NCI-H1105 treated with DMSO at 0.1 percent for 48 hours (cell line): Measurements from ENCODE around the gene SND1.
A peak's percentile ranks its signal among the peaks of the same experiment; 100 is the strongest.

Experiments used
- DNase-seq: peaks from one replicate; lab custom pipeline; 2025; lab: John Stamatoyannopoulos, UW

Gene SND1

DNA sequence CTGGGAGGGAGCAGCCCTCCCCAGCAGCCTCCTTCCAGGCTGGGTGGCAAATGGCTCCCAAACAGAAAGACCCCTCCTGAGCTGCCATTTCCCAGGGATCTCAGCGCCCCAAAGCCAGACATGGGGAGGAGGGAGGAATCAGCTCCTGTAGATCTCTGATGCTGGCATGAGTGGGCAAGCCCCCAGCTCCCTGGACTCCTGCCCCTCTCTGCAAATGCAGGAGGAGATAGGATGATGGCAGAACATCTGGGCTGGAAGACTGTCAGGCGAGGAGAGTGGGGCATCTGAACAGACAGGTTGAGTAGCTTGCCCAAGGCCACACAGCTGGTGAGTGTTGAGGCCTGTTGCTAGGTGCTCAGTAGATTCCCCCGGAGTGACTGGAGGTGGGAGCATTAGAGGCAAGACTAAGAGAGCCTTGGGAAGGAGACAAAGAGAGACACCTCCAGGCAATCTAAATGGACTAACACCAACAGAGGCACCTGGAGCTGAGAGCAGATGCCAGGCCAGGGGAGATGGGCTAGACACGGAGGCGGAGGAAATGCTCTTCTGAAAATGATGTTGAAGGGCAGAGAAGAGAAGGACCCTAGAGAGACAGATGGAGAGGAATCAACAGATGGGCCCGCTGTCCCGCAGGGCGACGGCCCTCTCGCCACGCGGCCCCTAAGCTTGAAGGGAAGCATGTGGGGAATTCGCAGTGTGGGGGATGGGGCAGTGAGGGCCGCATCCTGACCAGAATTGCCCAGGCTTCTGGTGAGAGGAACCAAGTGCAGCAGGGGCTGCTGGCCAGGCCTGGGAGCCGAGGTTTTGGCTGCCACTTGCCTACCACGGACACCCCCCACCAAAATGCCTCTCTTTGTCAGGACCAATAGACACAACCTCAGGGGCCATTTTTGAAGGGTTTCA is 464.1 kb downstream of the SND1 start:
- no peak for DNase-seq

DNA sequence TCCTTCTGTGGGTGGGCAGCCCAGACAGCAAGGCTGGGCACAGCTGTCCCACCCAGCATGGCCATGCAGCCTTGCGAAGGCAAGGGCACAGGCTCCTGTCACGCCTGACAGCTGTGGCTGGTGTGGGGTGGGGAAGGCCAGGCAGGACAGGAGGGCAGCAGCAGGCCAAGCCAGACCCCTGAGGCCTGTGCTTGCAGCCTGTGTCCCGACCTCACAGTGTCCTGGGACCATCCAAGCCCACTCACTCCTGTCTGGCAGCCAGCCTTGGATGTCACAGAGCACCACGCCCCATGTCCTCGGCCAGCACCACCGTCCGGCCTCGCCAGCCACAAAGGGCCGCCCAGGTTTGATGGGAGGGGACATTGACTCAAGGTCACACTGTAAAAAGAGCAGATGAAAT is 464.7 kb downstream of the SND1 start:
- no peak for DNase-seq

DNA sequence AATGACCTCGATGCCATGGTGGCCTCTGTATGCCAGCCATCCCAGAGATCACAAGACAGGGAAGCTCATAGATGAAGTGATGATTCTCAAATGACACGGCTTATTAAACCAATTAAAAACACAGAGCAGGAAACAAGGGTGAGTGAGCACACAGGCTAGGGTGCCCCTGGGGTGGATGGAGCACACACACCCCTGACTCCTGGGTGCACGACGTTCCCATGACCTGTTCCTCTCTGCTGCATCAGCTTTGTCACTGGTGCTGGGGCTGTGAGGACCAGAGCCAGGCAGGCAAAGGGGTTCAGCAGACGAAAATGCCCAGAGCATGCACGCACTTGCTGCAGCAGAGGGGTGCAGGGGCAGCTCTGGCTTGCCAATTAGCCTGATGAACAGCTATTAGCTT is 465.7 kb downstream of the SND1 start:
- DNase-seq, result no peak

DNA sequence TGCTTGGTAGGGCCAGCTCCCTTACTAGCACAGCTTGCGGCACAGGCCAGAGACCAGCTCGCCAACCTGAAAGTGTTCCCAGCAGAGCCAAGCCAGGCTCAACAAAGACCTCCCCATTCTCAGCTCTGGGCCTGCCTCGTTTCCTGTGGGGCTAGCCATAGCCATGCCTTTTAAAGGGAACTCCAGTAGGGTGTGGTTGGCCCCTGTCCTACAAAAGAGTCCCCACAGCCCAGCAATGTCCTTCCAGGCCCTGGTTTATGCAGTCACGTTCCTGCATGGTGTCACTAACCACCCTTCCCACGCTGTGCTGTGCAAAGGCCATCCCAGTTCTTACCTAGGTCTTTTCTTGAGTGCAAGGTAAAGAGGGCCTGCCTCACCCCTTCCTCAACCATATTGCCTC is 467.0 kb downstream of the SND1 start:
- DNase-seq, result no peak

DNA sequence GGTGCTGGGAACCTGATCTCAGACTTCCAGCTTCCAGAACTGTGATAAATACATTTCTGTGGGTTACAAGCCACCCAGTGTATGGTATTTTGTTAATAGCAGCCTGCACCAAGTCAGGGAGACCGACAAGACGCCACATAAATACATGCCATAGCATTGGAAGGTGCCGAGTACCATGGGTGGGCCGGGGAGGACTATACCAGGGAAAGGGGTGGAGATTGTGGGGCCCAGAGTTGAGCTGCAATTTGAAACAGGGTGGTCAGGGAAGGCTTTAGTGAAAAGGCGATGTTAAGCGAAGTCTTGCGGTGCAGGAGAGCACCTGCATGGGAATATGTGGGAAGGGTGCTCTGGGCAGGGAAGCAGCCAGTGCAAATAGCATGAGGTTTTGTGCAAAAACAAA is 468.1 kb downstream of the SND1 start:
- DNase-seq, result no peak

DNA sequence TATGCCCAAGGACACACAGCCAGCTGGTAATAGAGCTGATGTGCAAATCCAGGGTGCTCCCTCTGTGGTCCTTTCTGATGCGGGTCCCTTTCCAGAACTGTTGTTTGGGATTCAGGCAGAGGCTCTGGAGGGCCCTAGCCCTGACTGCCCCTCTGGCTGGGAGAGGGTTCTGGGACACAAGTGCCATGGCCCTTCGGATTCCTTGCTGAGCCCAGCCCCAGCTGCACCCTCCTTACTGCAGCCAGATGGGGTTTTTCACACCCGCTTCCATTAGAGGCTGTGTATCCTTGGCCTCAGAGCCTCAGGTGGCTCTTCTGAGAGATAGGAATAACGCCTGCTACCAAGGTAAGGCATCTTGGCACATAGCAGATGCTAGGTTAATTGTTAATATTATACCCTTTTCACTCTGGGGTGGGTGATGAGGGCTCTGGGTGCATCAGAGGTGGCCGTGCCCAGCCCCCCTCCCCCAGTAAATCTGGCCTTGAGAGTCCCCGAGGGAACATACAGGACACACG is 469.0 kb downstream of the SND1 start:
- DNase-seq, result no peak

DNA sequence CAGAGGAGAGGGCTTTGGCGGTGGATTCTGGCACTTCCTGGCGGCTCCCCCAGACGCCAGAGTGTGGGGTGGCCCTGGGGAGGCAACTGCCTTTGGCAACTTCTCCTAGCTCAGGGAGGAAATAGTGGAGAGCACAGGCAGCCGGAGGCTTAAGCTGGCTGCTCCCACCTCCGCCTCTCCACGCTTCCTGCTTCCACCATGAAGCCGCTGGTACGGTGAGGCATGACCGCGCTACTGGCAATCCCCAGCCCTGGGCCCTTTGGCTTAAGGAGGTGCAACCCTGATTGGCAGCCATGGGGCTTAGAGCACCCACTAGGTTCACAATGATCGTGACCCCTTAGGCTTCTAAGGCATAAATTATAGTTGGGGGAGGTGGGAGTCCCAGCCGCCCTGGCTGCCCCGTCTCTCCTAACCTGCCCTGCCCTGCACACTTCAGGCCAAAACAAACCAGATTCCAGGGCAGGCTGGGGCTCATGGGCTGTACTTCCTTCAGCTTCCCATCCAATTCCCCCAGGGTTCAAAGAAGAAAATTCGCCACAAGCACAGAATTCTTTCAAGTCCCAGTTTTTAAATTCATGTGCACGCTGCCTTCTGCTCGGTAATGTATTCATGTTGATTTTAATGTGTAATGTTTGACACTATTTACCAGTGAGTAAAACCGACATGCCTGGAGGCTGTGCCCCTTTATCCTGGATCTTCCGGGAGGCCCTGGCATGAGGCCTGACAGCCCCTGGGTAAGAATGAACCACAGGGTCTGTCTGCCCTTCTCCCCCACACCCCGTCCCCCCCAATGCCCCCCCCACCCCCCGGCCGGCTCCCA is 469.9 kb downstream of the SND1 start:
- DNase-seq, result no peak

DNA sequence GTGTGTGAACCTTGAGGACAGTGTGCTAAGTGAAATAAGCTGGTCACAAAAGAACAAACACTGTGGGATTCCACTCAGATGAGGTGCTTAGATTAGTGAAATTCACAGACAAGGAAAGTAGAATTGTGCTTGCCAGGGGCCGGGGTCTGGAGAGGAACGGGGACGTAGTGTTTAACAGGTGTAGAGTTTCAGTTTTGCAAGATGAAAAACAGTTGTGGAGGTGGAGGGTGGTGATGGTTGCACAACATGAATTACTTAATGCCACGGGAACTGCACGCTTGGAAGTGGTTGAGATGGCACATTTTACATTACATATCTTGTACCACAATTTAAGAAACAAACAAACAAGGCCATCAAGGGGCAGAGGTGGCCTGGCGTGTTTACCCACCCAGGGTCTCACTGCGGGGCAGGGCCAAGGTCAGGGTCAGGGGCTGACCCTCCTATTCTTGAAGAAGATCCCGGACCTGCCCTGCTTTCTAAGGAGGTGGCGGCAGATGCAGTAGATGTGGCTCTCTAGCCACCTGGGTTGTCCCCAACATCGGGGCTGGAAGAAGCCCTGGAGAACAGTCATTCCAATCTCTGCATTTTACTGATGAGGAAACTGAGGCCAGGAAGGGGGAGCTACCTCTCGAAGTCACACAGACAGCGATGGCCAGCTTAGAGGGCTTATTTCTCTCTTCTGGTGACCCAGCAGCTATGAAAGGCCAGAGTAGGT is 470.7 kb downstream of the SND1 start:
- DNase-seq, result no peak

DNA sequence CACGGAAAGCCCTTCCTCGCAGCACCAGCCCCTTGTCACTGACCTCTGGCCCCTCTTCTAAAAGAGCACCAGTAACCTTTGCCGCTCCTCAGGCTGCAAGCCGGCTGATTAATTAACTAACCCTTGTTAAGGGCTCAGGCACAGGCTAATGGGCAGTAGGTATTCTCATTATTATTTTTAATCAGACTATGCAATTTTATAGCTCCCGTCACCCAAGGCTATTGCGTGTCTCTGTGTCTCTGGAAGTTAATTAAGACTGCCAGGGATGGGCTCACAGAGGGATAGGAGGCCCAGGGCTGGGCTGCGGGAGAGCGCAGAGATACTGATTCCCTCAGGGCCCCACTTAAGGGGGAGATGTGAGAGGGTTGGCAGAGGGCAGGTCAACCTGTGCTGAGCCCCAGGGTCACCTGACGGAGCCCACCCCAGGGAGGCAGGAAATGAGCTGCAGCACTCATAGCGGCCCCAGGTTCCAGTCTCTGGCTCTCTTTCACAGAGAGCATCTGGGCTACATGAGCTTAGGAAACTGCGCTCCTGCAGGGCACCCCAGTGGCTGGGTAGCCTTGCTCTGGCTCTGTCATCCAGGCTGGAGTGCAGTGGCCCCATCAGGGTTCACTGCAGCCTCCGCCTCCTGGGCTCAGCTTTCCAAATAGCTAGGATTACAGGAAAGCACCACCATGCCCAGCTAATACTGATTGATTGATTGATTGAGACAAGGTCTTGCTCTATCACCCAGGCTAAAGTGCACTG is 471.5 kb downstream of the SND1 start:
- no peak for DNase-seq

DNA sequence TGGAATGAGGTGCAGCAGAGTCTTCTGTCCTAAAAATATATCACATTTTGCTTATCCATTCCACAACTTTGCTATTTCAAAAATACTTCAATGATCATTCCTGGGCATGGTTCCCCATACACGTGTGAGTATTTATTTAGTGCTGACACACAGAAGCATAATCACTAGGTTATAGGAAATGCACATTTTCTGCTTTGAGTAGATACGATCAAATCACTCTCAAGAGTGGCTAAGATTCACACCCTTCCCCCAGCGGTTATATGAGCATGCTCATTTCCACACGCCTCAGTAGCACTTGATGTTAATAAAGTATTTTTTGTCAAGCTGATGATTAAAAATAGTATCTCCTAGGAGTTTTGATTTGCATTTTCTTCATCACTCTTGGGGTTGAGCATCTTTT is 472.8 kb downstream of the SND1 start:
- no peak for DNase-seq

DNA sequence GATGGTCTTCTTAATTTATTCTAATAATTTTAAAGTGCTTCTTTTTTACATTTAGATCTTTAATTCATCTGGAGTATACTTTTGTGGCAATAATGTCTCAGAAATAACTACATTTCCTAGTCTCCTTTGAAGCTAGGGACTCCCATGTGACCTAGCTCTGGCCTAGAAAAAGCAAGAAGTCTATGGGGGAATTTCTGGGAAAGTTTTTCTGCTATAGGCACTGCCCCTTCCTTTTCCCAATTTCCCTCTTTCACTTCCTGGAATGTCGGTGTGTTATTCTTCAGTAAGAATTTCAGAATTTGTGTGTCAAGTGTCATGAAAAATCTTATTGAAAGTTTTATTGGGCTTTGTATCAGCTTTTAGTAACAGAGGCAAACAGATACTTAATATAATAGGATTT is 473.8 kb downstream of the SND1 start:
- no peak for DNase-seq

DNA sequence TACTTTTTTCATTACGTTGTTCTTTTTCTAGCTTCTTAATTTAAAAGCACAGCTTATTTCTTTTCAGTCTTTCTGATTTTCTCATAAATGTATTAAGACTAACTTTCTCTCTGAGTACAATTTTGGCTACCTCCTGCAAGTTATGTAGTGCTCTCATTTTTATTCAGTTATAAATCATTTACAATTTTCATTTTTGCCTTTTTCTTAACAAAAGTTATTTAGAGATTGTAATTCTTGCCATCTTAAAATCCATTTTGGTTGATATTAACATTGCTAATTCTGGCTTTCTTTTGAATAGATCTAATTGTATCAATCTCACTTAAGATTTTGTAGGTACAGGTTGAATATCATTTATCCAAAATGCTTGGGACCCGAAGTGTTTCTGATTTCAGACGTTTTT is 476.4 kb downstream of the SND1 start:
- DNase-seq, result no peak

DNA sequence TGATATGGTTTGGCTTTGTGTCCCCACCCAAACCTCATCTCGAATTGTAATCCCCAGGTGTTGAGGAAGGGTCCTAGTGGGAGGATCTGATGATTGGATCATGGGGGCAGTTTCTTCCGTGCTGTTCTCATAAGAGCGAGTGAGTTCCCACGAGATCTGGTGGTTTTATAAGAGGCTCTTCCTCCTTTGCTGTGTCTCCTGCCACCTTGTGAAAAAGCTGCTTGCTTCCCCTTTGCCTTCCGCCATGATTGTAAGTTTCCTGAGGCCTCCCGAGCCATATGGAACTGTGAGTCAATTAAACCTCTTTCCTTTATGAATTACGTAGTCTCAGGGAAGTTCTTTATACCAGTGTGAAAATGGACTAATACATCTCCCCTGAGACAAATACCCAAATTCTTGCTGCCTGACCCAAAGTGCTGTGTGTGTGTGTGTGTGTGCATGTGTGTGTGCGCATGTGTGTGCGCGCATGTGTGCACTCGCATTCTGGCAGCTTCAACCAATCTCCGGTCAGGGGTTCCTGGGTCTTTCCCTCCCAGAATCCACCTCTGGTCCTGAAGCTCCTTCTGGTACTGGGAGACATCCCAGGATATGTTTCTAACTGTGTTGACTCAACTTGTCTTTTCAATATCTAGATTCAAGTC is 477.4 kb downstream of the SND1 start:
- no peak for DNase-seq

DNA sequence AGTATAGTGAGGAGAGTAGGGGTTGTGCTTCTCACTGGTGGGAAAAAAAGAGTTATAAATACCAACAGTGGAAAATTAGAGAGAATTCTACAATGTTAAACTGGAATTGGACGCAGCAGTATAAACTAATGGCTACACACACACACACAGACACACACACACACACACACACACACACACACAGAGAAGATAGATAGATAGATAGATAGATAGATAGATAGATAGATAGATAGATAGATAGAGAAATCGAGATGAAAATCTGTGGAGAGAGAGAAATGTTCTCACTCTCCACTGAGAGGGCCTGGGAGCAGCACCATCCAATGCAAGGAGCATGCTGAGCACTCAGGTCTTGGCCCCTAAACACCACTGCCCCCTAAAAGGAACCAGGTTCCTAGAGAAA is 479.1 kb downstream of the SND1 start:
- no peak for DNase-seq

DNA sequence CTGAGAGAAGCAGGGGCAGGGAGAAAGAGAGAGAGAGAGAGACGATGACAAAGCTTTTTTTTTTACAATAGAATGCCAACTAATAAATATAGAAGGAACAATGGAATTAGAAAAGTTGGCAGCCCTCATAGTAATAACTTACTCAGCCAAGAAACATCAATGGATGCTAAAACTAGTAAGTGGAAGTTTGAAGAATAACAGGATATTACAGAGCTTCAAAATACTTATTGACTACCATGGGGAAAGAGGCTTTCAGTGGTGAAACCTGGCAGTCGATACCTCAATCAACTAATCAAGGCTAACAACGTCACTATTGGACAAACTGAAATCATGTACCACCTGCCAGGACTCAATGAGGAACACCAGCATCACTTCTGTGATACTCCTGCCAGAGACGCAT is 479.7 kb downstream of the SND1 start:
- DNase-seq, result no peak

DNA sequence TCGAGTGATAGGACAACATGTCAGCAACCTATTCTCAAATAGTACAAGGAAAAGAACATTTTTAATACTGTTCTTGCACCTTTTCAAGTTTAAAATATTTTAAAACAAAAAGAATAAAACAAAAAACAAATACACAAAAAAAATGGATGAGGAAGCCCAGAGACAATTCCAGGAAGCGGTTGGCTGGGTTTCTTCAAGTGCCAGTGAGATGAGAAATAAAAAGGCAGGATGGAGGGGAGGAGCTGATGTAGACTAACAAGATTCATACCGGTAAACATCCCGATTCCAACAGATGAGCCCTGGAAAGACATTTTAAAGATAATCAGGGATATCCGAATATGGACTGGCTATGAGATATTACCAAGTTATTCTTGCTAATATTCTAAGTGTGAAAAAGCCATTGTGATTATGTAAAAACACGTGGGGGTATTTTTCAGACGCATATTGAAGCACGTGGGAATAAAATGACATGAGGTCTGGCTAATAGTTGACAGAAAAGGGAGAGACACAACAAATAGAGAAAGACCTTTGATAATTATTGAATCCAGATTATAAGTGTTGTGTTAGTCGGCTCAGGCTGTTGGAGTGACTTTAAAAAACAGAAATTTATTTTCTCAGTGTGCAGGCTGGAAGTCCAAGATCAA is 480.6 kb downstream of the SND1 start:
- DNase-seq, result no peak

DNA sequence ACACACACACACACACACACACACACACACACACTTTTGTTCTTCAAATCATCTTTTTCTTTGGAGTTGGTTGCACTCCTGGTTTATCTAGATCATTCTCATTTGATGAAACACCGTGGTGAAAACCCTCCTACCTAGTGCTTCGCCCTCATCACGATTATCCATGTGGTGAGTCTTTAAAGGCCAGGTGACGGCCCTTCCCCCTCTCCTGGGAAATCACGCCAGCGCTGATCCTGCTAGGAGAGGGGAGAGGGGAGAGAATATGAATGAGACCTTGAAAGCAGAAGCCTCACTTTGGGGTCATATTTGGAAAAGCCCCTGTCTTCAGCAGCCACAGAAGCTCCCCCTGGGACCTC is 483.1 kb downstream of the SND1 start:
- DNase-seq, result peak; percentile 46

DNA sequence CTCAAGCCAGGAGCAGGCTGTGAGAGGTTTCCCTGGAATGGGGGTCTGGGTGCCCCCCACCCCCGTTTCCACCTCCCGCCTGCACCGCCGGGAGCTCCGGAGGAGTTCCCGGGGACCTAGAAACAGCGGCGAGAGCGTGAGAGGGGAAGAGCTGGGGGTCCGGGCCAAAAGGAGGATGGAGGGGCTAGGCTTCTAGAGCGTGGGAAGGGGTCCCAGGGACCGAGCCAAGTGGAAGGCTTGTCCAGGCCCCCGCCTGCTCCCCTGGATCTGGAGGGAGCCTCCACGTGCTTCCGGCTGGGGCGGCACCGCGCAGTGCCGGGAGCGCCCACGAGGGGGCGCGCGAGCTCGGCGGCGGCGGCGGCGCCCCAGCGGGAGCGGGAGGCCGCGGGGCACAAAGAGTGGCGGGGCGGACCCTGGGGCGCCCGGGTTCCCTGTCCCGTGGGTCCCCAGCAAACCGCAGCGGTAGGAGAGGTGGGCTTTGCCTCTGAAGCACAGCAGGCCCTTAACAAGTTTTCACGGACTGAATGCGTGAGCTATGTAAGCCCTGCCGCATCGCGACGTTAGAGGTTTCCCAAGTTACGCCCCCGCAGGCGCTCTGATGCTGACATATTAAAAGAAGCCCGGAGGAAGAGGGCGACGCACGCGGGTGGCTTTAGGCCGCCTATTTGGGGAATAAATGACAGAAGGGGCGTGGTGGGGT is 483.7 kb downstream of the SND1 start:
- DNase-seq, result peak; percentile 38

DNA sequence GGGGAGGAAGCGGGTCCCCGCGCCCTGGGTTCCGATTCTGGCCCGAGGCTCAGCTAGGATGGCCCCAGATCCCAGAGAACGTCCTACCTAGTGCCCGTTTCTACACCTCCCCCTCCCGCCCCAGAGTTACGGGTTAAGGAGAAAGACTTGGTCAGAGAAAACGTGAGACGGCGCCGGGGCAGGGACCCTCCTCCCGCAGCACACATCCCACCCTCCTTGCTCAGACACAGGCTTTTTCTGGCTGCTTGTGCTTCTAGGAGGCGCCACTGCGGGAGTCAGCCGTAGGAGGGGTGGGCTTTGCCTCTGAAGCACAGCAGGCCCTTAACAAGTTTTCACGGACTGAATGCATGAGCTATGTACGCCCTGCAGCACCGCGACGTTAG is 484.2 kb downstream of the SND1 start:
- no peak for DNase-seq

DNA sequence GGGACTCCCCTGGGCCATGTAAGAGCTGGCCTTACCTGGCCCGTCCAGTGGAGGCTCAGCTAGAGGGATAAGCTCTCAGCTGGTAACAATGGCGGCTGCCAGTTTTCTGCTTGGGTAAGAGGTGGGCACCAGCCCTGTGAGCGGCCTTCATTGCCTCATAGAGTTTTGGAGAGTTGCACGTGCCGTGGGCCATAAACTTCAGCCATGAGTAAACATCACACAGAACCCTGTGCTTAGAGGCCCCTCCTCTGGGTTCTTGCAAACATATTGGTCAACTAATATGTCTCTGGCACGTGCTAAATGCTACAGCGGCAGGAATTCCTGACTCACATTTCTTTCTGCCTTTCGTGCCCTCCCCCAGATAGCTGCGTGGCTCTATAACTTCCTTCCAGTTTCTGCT is 485.2 kb downstream of the SND1 start:
- no peak for DNase-seq
